GM12864 (cell line): ENCODE data around the gene SYCE3.

Source experiments
- DNase-seq: peaks from one replicate; pipeline ENCODE4 v3.0.0-alpha.2; 2011; ENCODE audit warnings: low read depth
- H3K4me3 ChIP-seq: 2 replicates; pipeline ENCODE4 v1.5.1; 2011; ENCODE audit warnings: mild to moderate bottlenecking, low read depth, low read length, control low read depth
- TF ChIP-seq, protein P1 (sequence below): IDR thresholded peaks from 2 replicates; pipeline ENCODE4 v1.5.1; 2011; ENCODE audit warnings: low read depth, mild to moderate bottlenecking, moderate library complexity, low read length, control low read depth, inconsistent platforms; ENCODE audit errors: missing control alignments

Gene SYCE3

DNA sequence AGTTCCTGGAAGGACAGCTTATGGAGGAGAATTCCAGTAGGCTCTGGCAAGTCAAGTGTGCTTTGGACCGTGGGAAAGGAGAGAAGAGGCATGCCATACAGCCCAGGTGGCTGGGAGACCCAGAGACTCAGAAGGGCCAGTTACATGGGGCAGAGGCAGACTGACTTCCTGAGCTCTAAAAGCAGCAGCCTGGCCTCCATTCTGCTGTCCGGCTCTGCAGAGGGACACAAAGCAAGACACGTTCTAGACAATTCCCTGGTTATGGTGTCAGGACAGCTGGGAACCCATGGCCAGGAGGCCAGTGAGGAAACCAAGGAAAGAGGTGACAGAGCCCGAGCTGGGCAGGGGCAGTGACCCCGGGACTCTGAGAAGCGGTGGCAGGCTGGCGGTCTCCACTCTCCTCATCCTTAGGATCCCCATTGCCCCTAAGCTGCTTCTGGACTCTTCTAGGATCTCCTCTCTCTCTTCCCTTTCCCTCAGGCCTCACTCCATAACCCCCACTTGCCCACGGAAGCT lies 12.8 kb upstream of the SYCE3 start:
- H3K4me3 ChIP-seq = no peak overlapping the region
- no peak for DNase-seq
- TF ChIP-seq, protein P1, sequence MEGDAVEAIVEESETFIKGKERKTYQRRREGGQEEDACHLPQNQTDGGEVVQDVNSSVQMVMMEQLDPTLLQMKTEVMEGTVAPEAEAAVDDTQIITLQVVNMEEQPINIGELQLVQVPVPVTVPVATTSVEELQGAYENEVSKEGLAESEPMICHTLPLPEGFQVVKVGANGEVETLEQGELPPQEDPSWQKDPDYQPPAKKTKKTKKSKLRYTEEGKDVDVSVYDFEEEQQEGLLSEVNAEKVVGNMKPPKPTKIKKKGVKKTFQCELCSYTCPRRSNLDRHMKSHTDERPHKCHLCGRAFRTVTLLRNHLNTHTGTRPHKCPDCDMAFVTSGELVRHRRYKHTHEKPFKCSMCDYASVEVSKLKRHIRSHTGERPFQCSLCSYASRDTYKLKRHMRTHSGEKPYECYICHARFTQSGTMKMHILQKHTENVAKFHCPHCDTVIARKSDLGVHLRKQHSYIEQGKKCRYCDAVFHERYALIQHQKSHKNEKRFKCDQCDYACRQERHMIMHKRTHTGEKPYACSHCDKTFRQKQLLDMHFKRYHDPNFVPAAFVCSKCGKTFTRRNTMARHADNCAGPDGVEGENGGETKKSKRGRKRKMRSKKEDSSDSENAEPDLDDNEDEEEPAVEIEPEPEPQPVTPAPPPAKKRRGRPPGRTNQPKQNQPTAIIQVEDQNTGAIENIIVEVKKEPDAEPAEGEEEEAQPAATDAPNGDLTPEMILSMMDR = no peak

DNA sequence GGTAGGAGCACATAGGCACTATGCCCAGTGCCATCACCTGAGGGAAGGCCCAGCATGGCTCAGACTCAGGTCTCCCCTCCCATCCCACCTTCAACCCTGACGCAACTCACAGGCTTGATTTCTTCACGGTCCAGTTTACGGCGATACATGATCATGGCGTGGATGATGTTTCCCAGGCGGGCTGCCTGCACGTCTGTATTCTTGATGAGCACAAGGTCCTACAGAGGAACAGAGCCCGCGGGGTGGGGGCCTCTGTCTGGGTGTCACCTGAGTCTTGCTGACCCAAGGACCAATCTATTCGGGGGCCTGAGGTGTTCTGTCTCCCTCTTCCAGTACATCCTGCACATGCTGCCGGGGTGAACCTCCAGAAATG lies 11.7 kb upstream of the SYCE3 start:
- H3K4me3 ChIP-seq = no peak overlapping the region
- TF ChIP-seq, protein P1 = no peak
- DNase-seq = no peak

DNA sequence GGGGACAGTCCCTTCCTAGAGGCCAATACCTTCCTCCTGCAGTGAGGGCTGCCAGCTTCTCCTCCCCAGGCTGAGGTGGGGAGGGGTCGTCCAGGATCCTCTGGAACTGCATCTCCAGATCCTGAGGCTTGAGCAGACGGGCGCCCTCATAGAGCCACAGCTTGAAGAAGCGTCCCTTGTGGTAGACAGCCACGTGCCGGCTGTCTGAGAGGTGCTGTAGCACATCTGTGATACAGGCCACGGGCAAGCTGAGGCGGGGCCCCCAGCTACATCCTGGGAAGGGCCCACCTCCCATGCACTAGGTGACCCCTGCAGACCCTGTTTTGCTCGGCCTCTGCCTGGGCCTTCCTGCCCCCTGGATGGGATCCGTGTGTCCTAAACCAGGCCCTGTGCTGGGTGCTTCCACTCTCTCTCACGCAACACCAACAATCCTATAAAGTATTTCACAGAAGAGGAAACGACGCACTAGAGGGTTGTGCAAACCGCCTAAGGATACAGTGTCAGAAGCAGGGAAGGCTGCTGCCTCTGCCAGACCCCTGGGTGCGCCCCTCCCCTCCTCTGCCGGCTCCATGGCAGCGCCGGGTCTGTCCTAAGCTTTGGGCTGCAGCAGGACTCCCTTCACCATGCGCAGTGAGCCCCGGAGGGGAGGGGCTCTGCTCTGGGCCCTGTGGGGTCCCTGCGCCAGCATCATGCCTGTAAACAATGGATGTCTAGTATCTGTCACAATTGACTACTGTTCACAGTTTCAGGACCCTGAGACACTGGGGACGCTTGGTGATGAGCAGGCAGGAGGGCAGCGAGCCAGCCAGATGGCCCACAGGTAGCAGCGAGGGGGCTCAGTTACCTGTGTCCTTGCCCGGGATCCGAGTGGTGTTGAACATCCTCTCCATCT lies 11.0 kb upstream of the SYCE3 start:
- TF ChIP-seq, protein P1 = no peak
- H3K4me3 ChIP-seq = no peak overlapping the region
- no peak for DNase-seq

DNA sequence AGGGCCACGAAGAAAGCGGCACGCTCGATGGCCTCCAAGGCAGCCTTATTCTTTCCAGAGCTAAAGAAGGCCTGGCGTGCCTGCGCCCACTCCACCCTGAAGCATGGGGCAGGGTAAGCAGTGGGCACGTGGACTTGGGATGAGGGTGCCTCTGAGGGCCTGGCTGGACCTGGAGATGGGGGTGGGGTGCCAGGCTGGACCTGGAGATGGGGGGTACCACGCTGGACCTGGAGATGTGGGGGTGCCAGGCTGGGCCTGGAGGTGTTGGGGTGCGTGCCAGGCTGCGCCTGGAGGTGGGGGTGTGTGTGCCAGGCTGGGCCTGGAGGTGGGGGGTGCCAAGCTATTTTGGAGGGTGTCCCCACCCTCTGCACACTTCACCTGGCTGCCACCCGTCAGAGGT lies 10.2 kb upstream of the SYCE3 start:
- TF ChIP-seq, protein P1 = no peak
- DNase-seq = no peak
- H3K4me3 ChIP-seq = no peak overlapping the region

DNA sequence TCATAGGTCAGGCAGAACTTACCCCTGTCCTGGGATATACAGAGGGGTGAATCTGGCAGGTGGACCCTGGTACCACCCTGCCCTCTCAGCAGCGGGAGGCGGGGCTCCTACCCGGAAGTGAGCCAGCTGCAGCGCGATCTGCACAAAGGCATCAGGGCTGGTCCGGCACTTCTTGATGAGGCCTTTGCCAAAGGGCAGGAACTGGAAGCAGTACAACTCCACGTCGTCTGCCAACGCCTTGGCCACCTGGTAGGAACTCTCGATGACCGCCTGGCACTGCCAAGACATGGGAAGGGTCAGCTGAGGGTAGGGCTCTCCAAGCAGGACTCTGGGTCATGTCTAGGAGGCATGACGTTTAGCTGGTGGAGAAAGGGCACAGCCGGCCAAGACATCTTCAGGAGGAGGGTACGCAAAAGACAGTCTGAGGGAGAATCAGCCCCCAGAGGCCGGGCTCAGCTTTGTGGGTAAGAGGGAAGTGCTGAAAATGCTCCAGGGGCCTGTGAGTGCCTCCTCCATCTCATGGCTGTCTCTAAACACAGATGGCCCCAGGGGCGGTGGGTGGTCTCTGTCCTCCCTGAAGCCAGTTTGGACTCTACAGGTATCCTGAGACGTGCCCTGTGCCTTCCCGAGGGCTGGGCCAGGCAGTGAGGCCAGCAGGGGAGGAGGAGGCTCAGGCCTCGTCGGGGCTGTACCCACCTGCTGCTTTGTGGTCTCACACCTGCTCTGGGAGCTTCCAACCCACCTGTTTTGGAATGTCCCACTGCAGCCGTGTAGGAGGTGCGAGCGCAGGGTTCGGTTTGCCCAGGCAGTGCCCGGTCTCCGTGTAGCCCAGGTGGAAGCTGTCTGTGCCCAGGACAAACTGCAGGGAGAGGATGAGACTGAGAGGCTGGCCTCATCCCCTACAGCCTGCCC lies 8.8 kb upstream of the SYCE3 start:
- no peak for DNase-seq
- TF ChIP-seq, protein P1 = no peak
- no peak overlapping the region for H3K4me3 ChIP-seq

DNA sequence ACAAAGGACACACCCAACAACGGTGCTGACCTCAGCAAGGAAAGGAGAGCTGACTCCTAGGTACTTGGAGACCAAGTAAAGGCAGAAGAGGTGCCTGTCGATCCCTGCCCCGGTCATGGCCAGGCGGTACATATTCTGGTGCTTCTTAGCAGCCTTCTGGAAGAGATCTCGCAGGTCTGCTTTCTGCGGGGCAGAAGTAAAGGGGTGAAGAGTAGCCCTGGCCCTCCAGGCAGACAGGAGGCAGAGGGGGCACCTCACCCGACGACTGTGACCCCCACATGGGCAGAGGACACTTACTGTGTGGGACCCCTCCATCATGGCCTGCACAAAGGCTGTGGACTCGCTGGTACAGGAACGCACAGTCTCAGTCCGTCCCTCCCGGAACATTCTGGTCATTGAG lies 8.1 kb upstream of the SYCE3 start:
- H3K4me3 ChIP-seq = no peak overlapping the region
- DNase-seq = no peak
- TF ChIP-seq, protein P1 = no peak
